ENCODE data around the gene CNOT11. TPM values are rescaled to one million over a fixed set of nuclear protein-coding genes. Genes with fewer than 3 reads are reported as not detected.

Gene CNOT11
- total RNA-seq, 6 experiments from 2014 or later, result 38.1 to 53.8 (median 43.0) TPM

DNA sequence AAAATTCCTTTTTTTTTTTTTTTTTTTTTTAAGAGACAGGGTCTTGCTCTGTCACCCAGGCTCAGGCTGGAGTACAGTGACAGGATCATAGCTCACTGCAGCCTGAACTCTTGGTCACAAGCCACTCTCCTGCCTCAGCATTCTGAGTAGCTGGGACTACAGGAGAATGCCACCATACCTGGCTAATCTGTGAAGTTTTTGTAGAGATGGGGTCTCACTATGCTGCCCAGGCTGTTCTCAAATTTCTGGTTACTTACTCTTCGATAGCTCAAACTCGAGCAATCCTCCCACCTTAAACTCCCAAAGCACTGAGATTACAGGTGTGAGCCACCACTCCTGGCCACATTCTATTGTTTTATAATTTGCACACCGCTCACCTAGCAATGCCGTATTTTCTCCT, 28.8 kb downstream of the CNOT11 start:
- H3K27ac Mint-ChIP-seq, result no peak overlapping the region
- H3K4me3 Mint-ChIP-seq, result no peak overlapping the region
- H3K9me3 Mint-ChIP-seq, result no peaks in the 10 kb centered on the region
- H3K27me3 Mint-ChIP-seq (ENCODE audit: insufficient read depth), result no peaks in the 10 kb centered on the region; the same call in 1 of the 2 replicates
- peaks cover 52% of the 10 kb centered on the region for H3K36me3 Mint-ChIP-seq (ENCODE audit: low read depth)
- TF ChIP-seq, protein P1, sequence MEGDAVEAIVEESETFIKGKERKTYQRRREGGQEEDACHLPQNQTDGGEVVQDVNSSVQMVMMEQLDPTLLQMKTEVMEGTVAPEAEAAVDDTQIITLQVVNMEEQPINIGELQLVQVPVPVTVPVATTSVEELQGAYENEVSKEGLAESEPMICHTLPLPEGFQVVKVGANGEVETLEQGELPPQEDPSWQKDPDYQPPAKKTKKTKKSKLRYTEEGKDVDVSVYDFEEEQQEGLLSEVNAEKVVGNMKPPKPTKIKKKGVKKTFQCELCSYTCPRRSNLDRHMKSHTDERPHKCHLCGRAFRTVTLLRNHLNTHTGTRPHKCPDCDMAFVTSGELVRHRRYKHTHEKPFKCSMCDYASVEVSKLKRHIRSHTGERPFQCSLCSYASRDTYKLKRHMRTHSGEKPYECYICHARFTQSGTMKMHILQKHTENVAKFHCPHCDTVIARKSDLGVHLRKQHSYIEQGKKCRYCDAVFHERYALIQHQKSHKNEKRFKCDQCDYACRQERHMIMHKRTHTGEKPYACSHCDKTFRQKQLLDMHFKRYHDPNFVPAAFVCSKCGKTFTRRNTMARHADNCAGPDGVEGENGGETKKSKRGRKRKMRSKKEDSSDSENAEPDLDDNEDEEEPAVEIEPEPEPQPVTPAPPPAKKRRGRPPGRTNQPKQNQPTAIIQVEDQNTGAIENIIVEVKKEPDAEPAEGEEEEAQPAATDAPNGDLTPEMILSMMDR (IDR thresholded peaks at IDR 0.05), result no peak
- no peak for DNase-seq
- no peaks in the 10 kb centered on the region for H3K4me1 Mint-ChIP-seq (ENCODE audit: low read depth)

DNA sequence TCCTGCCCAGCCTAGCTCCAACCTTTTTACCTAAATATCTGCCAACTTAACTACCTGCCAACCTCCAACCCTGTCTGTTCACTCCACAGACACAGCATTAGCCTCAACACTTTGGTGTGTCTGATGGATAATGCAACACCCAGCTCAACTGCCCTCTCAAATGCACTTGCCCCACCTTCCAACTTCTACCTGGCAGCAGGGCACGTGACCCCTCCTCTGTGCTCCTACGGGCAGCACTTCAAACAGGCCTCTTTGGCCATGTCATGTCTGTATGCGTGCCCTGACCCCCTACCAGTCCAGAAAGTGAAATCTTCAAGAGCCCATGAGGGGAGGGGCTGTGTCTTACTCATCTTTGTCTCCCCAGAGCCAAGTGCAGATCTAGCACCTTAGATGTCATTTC, 30.3 kb downstream of the CNOT11 start:
- no peak overlapping the region; the same call in 1 of the 2 replicates for H3K27ac Mint-ChIP-seq
- TF ChIP-seq, protein P1 (IDR thresholded peaks at IDR 0.05), result no peak
- no peaks in the 10 kb centered on the region for H3K4me1 Mint-ChIP-seq (ENCODE audit: low read depth)
- H3K36me3 Mint-ChIP-seq (ENCODE audit: low read depth), result peaks cover 47% of the 10 kb centered on the region
- H3K4me3 Mint-ChIP-seq, result no peak overlapping the region
- no peaks in the 10 kb centered on the region; the same call in 1 of the 2 replicates for H3K27me3 Mint-ChIP-seq (ENCODE audit: insufficient read depth)
- no peaks in the 10 kb centered on the region for H3K9me3 Mint-ChIP-seq
- DNase-seq, result no peak

DNA sequence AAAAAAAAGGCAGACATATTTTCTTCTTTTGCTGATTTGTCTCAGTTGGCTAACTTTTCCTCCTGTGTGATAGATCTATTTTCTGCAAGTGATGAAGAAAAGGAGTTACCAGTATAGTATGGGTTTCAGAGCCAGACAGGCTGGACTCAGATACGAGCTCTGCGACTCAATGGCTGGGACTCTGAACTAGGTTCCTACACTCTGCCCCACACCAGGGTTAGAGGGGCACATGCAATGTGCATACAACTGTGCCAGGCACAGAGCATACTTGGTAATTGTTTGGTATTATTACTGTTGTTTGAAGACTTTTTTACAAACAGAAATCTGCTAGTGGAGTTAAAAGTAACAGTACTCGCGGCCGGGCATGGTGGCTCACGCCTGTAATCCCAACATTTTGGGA, 34.0 kb downstream of the CNOT11 start:
- Mint-ChIP-seq H3K27ac (no peak overlapping the region), H3K4me1 (ENCODE audit: low read depth) (no peaks in the 10 kb centered on the region), H3K4me3 (no peak overlapping the region), H3K27me3 (ENCODE audit: insufficient read depth) (no peaks in the 10 kb centered on the region; the same call in 1 of the 2 replicates), H3K9me3 (no peaks in the 10 kb centered on the region), H3K36me3 (ENCODE audit: low read depth) (peaks cover 26% of the 10 kb centered on the region)
- no peak for DNase-seq
- TF ChIP-seq, protein P1 (IDR thresholded peaks at IDR 0.05), result no peak

DNA sequence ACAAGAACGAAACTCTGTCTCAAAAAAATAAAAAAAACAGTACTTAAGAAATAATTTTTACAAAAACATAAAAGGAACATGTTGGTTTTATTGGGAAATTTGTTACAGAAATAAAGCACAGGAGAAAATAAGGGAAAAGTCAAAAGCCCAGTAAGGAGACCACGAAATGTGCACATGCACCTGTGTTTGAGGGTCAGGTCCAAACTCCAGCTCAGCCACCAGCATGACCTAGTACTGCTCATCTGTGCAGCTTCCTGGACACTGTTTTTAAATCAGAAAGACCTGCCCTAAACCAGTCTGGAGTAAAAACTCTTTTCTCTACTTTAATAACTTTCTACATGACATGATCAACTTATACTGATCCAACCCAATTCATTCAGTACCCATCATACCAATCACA, 34.6 kb downstream of the CNOT11 start:
- no peaks in the 10 kb centered on the region for H3K9me3 Mint-ChIP-seq
- H3K27me3 Mint-ChIP-seq (ENCODE audit: insufficient read depth), result no peaks in the 10 kb centered on the region; the same call in 1 of the 2 replicates
- no peak for DNase-seq
- TF ChIP-seq, protein P1 (IDR thresholded peaks at IDR 0.05), result no peak
- no peaks in the 10 kb centered on the region for H3K4me1 Mint-ChIP-seq (ENCODE audit: low read depth)
- H3K36me3 Mint-ChIP-seq (ENCODE audit: low read depth), result peaks cover 20% of the 10 kb centered on the region
- no peak overlapping the region for H3K27ac Mint-ChIP-seq
- no peak overlapping the region for H3K4me3 Mint-ChIP-seq

DNA sequence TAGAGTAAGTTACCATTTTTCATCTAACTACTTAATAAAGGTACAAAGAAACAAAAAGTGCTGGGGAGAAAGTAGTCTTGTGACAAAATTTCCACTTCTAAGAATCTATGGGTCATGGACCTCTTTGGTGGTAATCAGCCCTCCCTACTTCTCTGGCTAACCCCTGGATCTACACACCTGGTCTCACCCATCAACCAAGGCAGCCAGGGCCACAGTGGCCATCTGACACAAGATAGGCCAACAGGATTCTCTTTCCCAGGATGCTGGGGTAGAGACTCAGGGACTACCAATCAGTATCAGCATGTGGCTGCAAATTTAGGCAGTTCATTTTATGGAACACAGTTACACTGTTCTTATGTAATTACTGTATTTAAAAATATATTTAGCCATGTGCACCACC, 38.0 kb downstream of the CNOT11 start:
- Mint-ChIP-seq H3K27me3 (ENCODE audit: insufficient read depth) (no peaks in the 10 kb centered on the region), H3K9me3 (no peaks in the 10 kb centered on the region), H3K4me3 (no peak overlapping the region), H3K4me1 (ENCODE audit: low read depth) (peaks cover 5% of the 10 kb centered on the region), H3K27ac (no peak overlapping the region), H3K36me3 (ENCODE audit: low read depth) (peaks cover 5% of the 10 kb centered on the region; the same call in 1 of the 2 replicates)
- no peak for DNase-seq
- TF ChIP-seq, protein P1 (IDR thresholded peaks at IDR 0.05), result no peak

DNA sequence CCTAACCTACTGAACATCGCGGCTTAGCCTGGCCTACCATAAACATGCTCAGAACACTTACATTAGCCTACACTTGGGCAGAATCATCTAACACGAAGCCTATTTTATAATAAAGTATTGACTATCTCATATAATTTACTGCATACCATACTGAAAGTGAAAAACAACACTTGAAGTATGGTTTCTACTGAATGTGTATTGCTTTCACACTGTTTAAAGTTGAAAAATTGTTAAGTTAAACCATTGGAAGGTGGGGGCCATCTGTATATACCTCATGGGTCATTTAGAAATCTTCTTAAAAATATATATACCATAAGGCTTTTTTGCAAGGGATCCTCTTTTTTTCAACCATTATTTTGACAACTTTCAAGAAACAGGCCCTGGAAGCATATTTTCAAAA, 39.3 kb downstream of the CNOT11 start:
- Mint-ChIP-seq H3K27ac (no peak overlapping the region), H3K36me3 (ENCODE audit: low read depth) (no peaks in the 10 kb centered on the region), H3K9me3 (no peaks in the 10 kb centered on the region), H3K27me3 (ENCODE audit: insufficient read depth) (no peaks in the 10 kb centered on the region), H3K4me3 (no peak overlapping the region), H3K4me1 (ENCODE audit: low read depth) (peaks cover 17% of the 10 kb centered on the region)
- TF ChIP-seq, protein P1 (IDR thresholded peaks at IDR 0.05), result no peak
- DNase-seq, result no peak

Measured in HFFc6 (cell line).